Tibial nerve (tissue), 3 donors: ENCODE results near the gene ATRNL1.

Experiments used
- CTCF ChIP-seq, 5 experiments: fragments of 200-600 bp in 3 of 5; fragments of 450-650 bp in 2 of 5; sonication (generic) in 3 of 5; IDR thresholded peaks; one replicate each; pipeline ENCODE4 v1.5.1; 2016 to 2019; ENCODE audit warnings: antibody characterized with exemption in 5 of 5, mild to moderate bottlenecking in 3 of 5, moderate library complexity in 2 of 5
- POLR2A ChIP-seq, 2 donors: fragments of 450-650 bp; IDR thresholded peaks; one replicate each; pipeline ENCODE4 v1.6.1; 2017; ENCODE audit warnings: antibody characterized with exemption in 2 of 2, mild to moderate bottlenecking in 2 of 2, moderate library complexity in 2 of 2

GRCh38 chr10:115745943-115746342, 652.8 kb downstream of the ATRNL1 start:
- TF ChIP-seq CTCF (IDR thresholded peaks at IDR 0.05) (no peak), POLR2A (IDR thresholded peaks at IDR 0.05) (no peak)
